Endothelial cell of umbilical vein (primary cell): Measurements from ENCODE around the gene DNAH9. TPM values are rescaled to one million over a fixed set of nuclear protein-coding genes. Genes with fewer than 3 reads are reported as not detected.

Experiments
- BruUV-seq: library from RNA; stranded (reverse); fragments of 400-500 nt; replicated peaks from 2 replicates; lab custom pipeline; 2021; lab: Mats Ljungman, UMichigan
- CTCF ChIA-PET: fragments of 300-600, 350-600 bp; sonication (Branson Sonifier 250); formaldehyde crosslinking; loops from one replicate; lab custom pipeline; 2021; ENCODE audit warnings: antibody characterized with exemption, inconsistent platforms; lab: Charles Lee
- POLR2A ChIA-PET: fragments of 300-600, 350-600 bp; sonication (Branson Sonifier 250); formaldehyde crosslinking; loops from one replicate; lab custom pipeline; 2021; ENCODE audit warnings: antibody characterized with exemption, inconsistent platforms; lab: Charles Lee
- DNase-seq: peaks from one replicate; pipeline ENCODE4 v3.0.0-alpha.2; 2011; ENCODE audit warnings: low read depth, low spot score
- FAIRE-seq: peaks from 2 replicates; lab custom pipeline; 2011; peaks lifted over from hg19 to GRCh38; lab: Jason Lieb, UNC
- H2AFZ ChIP-seq: 2 replicates; pipeline ENCODE4 v1.6.0; 2012; ENCODE audit warnings: low read depth, low read length, control low read depth, inconsistent platforms
- H3K27ac ChIP-seq: 2 replicates; pipeline ENCODE4 v1.5.1; 2011; ENCODE audit warnings: low read depth, mild to moderate bottlenecking, control low read depth, low read length, moderate library complexity; ENCODE audit not compliant: insufficient read depth
- H3K27me3 ChIP-seq, 2 experiments: 2 replicates each; pipeline versions ENCODE4 v1.6.0 to v1.6.1; 2011; ENCODE audit warnings: low read length in 2 of 2, mixed read lengths in 1 of 2; ENCODE audit not compliant: control insufficient read depth in 2 of 2, insufficient read depth in 2 of 2
- H3K36me3 ChIP-seq, 2 experiments: 2 replicates in 1 of 2; 3 replicates in 1 of 2; pipeline ENCODE4 v1.5.1; 2011; ENCODE audit warnings: low read length in 2 of 2, mild to moderate bottlenecking in 1 of 2, moderate library complexity in 1 of 2; ENCODE audit not compliant: control insufficient read depth in 2 of 2, insufficient read depth in 2 of 2; ENCODE audit errors: extremely low read depth in 1 of 2
- H3K4me1 ChIP-seq: 3 replicates; pipeline ENCODE4 v1.5.1; 2011; ENCODE audit warnings: mild to moderate bottlenecking, low read length; ENCODE audit not compliant: control insufficient read depth, insufficient read depth; ENCODE audit errors: extremely low read depth
- H3K4me2 ChIP-seq: 2 replicates; pipeline ENCODE4 v1.6.1; 2011; ENCODE audit warnings: low read length, control low read depth, mixed read lengths; ENCODE audit not compliant: insufficient read depth
- H3K4me3 ChIP-seq, 3 experiments: fragments of 200-600 bp in 1 of 3; sonication (generic), shearing (Covaris generic) in 1 of 3; replicated peaks in 1 of 3; 2 replicates each; pipeline ENCODE4 v1.5.1; 2011 to 2016; ENCODE audit warnings: control low read depth in 3 of 3, low read length in 3 of 3, mild to moderate bottlenecking in 2 of 3, inconsistent platforms in 1 of 3, low read depth in 1 of 3, moderate library complexity in 1 of 3; ENCODE audit not compliant: insufficient read depth in 1 of 3
- H3K79me2 ChIP-seq: 2 replicates; pipeline ENCODE4 v1.6.0; 2012; ENCODE audit warnings: low read length, inconsistent platforms; ENCODE audit not compliant: control insufficient read depth, insufficient read depth
- H3K9ac ChIP-seq: replicated peaks from 2 replicates; pipeline ENCODE3; 2011; ENCODE audit warnings: low read length, control low read depth; ENCODE audit not compliant: insufficient read depth; ENCODE audit errors: extremely low read depth
- H3K9me1 ChIP-seq: replicated peaks from 3 replicates; pipeline ENCODE4 v1.6.0; 2011; ENCODE audit warnings: mild to moderate bottlenecking, low read length; ENCODE audit not compliant: control insufficient read depth, insufficient read depth; ENCODE audit errors: extremely low read depth
- H3K9me3 ChIP-seq: replicated peaks from 2 replicates; pipeline ENCODE4 v1.5.1; 2012; ENCODE audit warnings: low read length, inconsistent platforms; ENCODE audit not compliant: control insufficient read depth, insufficient read depth
- H4K20me1 ChIP-seq: replicated peaks from 2 replicates; pipeline ENCODE3; 2011; ENCODE audit warnings: mild to moderate bottlenecking, low read length; ENCODE audit not compliant: control insufficient read depth, insufficient read depth; ENCODE audit errors: extremely low read depth
- EZH2 ChIP-seq: IDR thresholded peaks from 2 replicates; pipeline ENCODE4 v1.6.1; 2012; ENCODE audit warnings: borderline replicate concordance, low read depth, mild to moderate bottlenecking, moderate library complexity, low read length, inconsistent platforms; ENCODE audit not compliant: severe bottlenecking
- FOS ChIP-seq: IDR thresholded peaks from 2 replicates; pipeline ENCODE4 v1.6.1; 2011; ENCODE audit warnings: mild to moderate bottlenecking, low read length, moderate library complexity, borderline replicate concordance; ENCODE audit not compliant: insufficient read depth
- GATA2 ChIP-seq: IDR thresholded peaks from 2 replicates; pipeline ENCODE4 v1.7.0; 2011; ENCODE audit warnings: low read depth, mild to moderate bottlenecking, moderate library complexity, mixed read lengths, low read length; ENCODE audit not compliant: insufficient read length, insufficient read depth
- JUN ChIP-seq: IDR thresholded peaks from 2 replicates; pipeline ENCODE4 v1.6.1; 2011; ENCODE audit warnings: borderline replicate concordance, low read depth; ENCODE audit not compliant: insufficient read length, insufficient read depth
- MYC ChIP-seq: IDR thresholded peaks from one replicate; pipeline ENCODE4 v1.6.1; 2011; ENCODE audit warnings: mild to moderate bottlenecking, low read depth, low read length
- POLR2A ChIP-seq: IDR thresholded peaks from 2 replicates; pipeline ENCODE4 v1.6.1; 2012; ENCODE audit warnings: low read depth, mild to moderate bottlenecking, control low read depth, low read length
- POLR2AphosphoS5 ChIP-seq: IDR thresholded peaks from 2 replicates; pipeline ENCODE4 v1.6.1; 2012; ENCODE audit warnings: low read depth, mild to moderate bottlenecking, control low read depth, low read length, moderate library complexity; ENCODE audit not compliant: insufficient read depth
- dilution Hi-C: fragments of 300-500 bp; cut with MboI; formaldehyde crosslinking; loops from one replicate; pipeline ENCODE4 v1.15.0; 2019; ENCODE audit warnings: low sequenced_read_pairs; ENCODE audit not compliant: extremely low pct_ligation_motif_present
- intact Hi-C: fragments of 100-400 bp; cut with micrococcal nuclease; formaldehyde crosslinking; loops from one replicate; pipeline ENCODE4 v1.10.0; 2022
- polyA plus RNA-seq, 4 experiments: library from polyadenylated mRNA; depleted of rRNA in 3 of 4; stranded (reverse) in 3 of 4; unstranded in 1 of 4; fragments of >200 nt; gene quantifications; 2 replicates each; pipeline versions ENCODE4 v1.2.1 to v1.2.3, GENCODE V29; 2011 to 2012; ENCODE audit warnings: missing spikeins in 1 of 4
- total RNA-seq: library from RNA; stranded (reverse); gene quantifications from 2 replicates; pipeline ENCODE4 v1.2.3, GENCODE V29; 2021
- TF ChIP-seq, protein P1 (sequence below): IDR thresholded peaks from 2 replicates; pipeline ENCODE4 v1.6.1; 2011; ENCODE audit not compliant: insufficient read depth, insufficient read length
- TF ChIP-seq, protein P2 (sequence below), 2 donors: IDR thresholded peaks; 1 replicate in 1 of 2; 2 replicates in 1 of 2; pipeline ENCODE4 v1.5.1; 2011; ENCODE audit warnings: low read length in 2 of 2, mild to moderate bottlenecking in 2 of 2, moderate library complexity in 2 of 2, control low read depth in 1 of 2, inconsistent platforms in 1 of 2, low read depth in 1 of 2; ENCODE audit not compliant: insufficient read depth in 1 of 2; ENCODE audit errors: extremely low read depth in 1 of 2

The DNAH9 gene
- total and polyA plus RNA-seq, 2 donors (not counting 3 experiments of a cell fraction or from before 2014, with no cell fraction given), result not detected

DNA sequence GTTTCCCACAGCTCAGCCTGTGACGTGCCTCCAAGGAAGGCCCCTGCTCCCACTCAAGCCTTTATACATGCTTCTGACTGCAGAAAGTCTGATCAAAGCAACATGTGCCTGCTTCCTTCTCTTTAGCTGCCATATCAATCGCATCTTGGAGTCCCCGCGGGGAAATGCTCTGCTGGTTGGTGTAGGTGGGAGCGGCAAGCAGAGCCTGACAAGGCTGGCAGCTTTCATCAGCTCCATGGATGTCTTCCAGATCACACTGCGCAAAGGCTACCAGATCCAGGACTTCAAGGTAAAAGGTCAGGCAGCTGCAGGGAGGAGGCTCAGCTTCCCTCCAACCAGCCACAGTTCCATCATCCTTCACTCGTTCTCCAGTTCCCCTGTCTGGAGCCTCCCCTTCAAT lies 209.3 kb downstream of the DNAH9 start:
- CTCF ChIA-PET, result no interaction called here

DNA sequence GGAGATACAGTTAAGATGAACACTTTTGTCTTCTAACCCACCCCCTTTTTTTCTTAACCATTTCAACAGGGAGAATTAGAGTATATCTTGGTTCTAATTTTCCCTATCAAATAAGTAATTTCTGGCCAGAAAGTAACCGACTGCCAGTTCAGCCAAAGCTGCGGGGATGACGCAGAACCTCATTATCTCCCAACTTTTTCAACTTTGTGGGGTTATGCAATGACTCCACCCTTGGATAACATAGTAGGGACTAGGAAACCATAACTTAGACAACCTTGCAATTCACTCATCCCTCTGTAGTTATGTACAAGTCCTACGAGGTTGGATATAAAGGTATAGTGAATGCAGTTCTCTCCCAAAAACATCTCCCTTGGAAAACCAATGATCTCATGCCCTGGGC lies 215.0 kb downstream of the DNAH9 start:
- FAIRE-seq, result no peak
- intact Hi-C loops, result no loop called here
- BruUV-seq, result no TSS peak
- Histone ChIP-seq H3K9me3 (peaks cover 2% of the 10 kb centered on the region), H3K4me3 (no peak overlapping the region), H3K9me1 (no peaks in the 10 kb centered on the region), H2AFZ (no peak overlapping the region), H3K27ac (no peak overlapping the region), H3K36me3 (no peaks in the 10 kb centered on the region), H3K27me3 (no peaks in the 10 kb centered on the region), H3K4me2 (no peak overlapping the region), H4K20me1 (no peaks in the 10 kb centered on the region), H3K9ac (no peak overlapping the region), H3K79me2 (no peaks in the 10 kb centered on the region), H3K4me1 (no peaks in the 10 kb centered on the region)
- ChIA-PET POLR2A (no interaction called here), CTCF (no interaction called here)
- dilution Hi-C loops, result no loop called here
- no peak for DNase-seq
- TF ChIP-seq POLR2AphosphoS5 (no peak), EZH2 (no peak), GATA2 (no peak), MYC (no peak), JUN (no peak), FOS (no peak), POLR2A (no peak)
- TF ChIP-seq, protein P1, sequence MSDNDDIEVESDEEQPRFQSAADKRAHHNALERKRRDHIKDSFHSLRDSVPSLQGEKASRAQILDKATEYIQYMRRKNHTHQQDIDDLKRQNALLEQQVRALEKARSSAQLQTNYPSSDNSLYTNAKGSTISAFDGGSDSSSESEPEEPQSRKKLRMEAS, result no peak
- TF ChIP-seq, protein P2, sequence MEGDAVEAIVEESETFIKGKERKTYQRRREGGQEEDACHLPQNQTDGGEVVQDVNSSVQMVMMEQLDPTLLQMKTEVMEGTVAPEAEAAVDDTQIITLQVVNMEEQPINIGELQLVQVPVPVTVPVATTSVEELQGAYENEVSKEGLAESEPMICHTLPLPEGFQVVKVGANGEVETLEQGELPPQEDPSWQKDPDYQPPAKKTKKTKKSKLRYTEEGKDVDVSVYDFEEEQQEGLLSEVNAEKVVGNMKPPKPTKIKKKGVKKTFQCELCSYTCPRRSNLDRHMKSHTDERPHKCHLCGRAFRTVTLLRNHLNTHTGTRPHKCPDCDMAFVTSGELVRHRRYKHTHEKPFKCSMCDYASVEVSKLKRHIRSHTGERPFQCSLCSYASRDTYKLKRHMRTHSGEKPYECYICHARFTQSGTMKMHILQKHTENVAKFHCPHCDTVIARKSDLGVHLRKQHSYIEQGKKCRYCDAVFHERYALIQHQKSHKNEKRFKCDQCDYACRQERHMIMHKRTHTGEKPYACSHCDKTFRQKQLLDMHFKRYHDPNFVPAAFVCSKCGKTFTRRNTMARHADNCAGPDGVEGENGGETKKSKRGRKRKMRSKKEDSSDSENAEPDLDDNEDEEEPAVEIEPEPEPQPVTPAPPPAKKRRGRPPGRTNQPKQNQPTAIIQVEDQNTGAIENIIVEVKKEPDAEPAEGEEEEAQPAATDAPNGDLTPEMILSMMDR (IDR thresholded peaks at IDR 0.05; ENCODE audit: extremely low read depth in 1 of 2, insufficient read depth in 1 of 2, low read depth in 1 of 2, low read length in 2 of 2), result no peak

More for the DNA sequence above, 209.3 kb downstream of the DNAH9 start:
- Histone ChIP-seq H3K79me2 (no peaks in the 10 kb centered on the region), H3K9me3 (peaks cover 4% of the 10 kb centered on the region), H3K27me3 (no peaks in the 10 kb centered on the region), H2AFZ (no peak overlapping the region), H3K36me3 (no peaks in the 10 kb centered on the region), H3K4me2 (no peak overlapping the region), H3K27ac (no peak overlapping the region), H4K20me1 (no peaks in the 10 kb centered on the region), H3K4me1 (no peaks in the 10 kb centered on the region), H3K9me1 (no peaks in the 10 kb centered on the region), H3K4me3 (no peak overlapping the region), H3K9ac (no peak overlapping the region)
- no TSS peak for BruUV-seq
- dilution Hi-C loops (no loop called here), intact Hi-C loops (no loop called here)
- FAIRE-seq (no peak), DNase-seq (no peak)
- TF ChIP-seq, protein P1, result no peak
- POLR2A ChIA-PET, result no interaction called here
